T-helper 1 cell treated with Interleukin-12 subunit alpha and Interleukin-12 subunit beta and Interleukin-4 antibody, amounts not matched to agents 30 ng/mL and 1 ng/mL, for 36 hours (primary cell): ENCODE measurements around the gene HTR4. TPM values are rescaled to one million over a fixed set of nuclear protein-coding genes. Genes with fewer than 3 reads are reported as not detected.
"Not testable (repeated sequence)": the region's sequence is repeated elsewhere in the genome, so short reads cannot be mapped to it uniquely, and the experiment has no call there.

Experiments
- intact Hi-C: fragments of 100-400 bp; cut with micrococcal nuclease; formaldehyde crosslinking; loops from one replicate; pipeline ENCODE4 v1.15.1; 2024
- total RNA-seq: library from RNA; stranded (reverse); gene quantifications from 2 replicates; pipeline ENCODE4 v1.2.3, GENCODE V29; 2022

The HTR4 gene
- total RNA-seq, 1 donor from 2014 or later: not detected

GRCh38 chr5:148484651-148485050 is 169.7 kb downstream of the HTR4 start:
- intact Hi-C loops: loop anchor here (10.0 kb wide), 1 partner anchor 190 kb away; no protein-coding TSS in a partner anchor

GRCh38 chr5:148483750-148484149 is 170.6 kb downstream of the HTR4 start:
- intact Hi-C loops: loop anchor here (1.0 to 10.0 kb wide), 5 partner anchors 39 to 534 kb away; no protein-coding TSS in a partner anchor

- intact Hi-C loops: loop anchor here (1.0 to 10.0 kb wide), 5 partner anchors 38 to 534 kb away; no protein-coding TSS in a partner anchor
These were observed 171.4 kb downstream of the HTR4 start for GRCh38 chr5:148482697-148483462.

- intact Hi-C loops: loop anchor here (2.0 to 10.0 kb wide), 2 partner anchors 37 to 187 kb away; no protein-coding TSS in a partner anchor
These were observed 172.1 kb downstream of the HTR4 start for GRCh38 chr5:148482196-148482595.

GRCh38 chr5:148477429-148477828 is 176.9 kb downstream of the HTR4 start:
- intact Hi-C loops: no loop called here

GRCh38 chr5:148476302-148476701 is 178.0 kb downstream of the HTR4 start:
- intact Hi-C loops: no loop called here

- intact Hi-C loops: no loop called here
These were observed 180.3 kb downstream of the HTR4 start for GRCh38 chr5:148474025-148474511.

GRCh38 chr5:148471379-148471778 is 182.9 kb downstream of the HTR4 start:
- intact Hi-C loops: no loop called here

GRCh38 chr5:148469501-148469935 is 184.8 kb downstream of the HTR4 start:
- intact Hi-C loops: no loop called here

GRCh38 chr5:148468746-148469145 is 185.6 kb downstream of the HTR4 start:
- intact Hi-C loops: not testable (repeated sequence)

- intact Hi-C loops: no loop called here
These were observed 186.4 kb downstream of the HTR4 start for GRCh38 chr5:148467958-148468357.

- intact Hi-C loops: no loop called here
These were observed 188.1 kb downstream of the HTR4 start for GRCh38 chr5:148466236-148466580.

GRCh38 chr5:148465381-148466235 is 188.7 kb downstream of the HTR4 start:
- intact Hi-C loops: no loop called here

- intact Hi-C loops: no loop called here
These were observed 194.7 kb downstream of the HTR4 start for GRCh38 chr5:148459669-148460068.

- intact Hi-C loops: no loop called here
These were observed 196.1 kb downstream of the HTR4 start for GRCh38 chr5:148458036-148458888.

GRCh38 chr5:148457183-148457620 is 197.1 kb downstream of the HTR4 start:
- intact Hi-C loops: no loop called here

- intact Hi-C loops: no loop called here
These were observed 199.1 kb downstream of the HTR4 start for GRCh38 chr5:148455185-148455584.

- intact Hi-C loops: no loop called here
These were observed 199.8 kb downstream of the HTR4 start for GRCh38 chr5:148454576-148454975.

- intact Hi-C loops: no loop called here
These were observed 201.7 kb downstream of the HTR4 start for GRCh38 chr5:148452499-148453193.

- intact Hi-C loops: no loop called here
These were observed 207.7 kb downstream of the HTR4 start for GRCh38 chr5:148446611-148447010.
